Measurements from ENCODE around the gene SPRR1B. TPM values are rescaled to one million over a fixed set of nuclear protein-coding genes. Genes with fewer than 3 reads are reported as not detected.

The SPRR1B gene
- total RNA-seq, 1 experiment from 2014 or later = not detected

Other genes starting within 250 kb of the SPRR1B start
- gene LCE1E, start 244.9 kb upstream of the SPRR1B start, total RNA-seq (2021; ENCODE audit: unreplicated experiment) = not detected
- not detected for gene LCE1D, start 234.5 kb upstream of the SPRR1B start, total RNA-seq (2021; ENCODE audit: unreplicated experiment)
- not detected for gene LCE1C, start 224.6 kb upstream of the SPRR1B start, total RNA-seq (2021; ENCODE audit: unreplicated experiment)
- not detected for gene LCE1B, start 219.2 kb upstream of the SPRR1B start, total RNA-seq (2021; ENCODE audit: unreplicated experiment)
- gene LCE1A, start 203.7 kb upstream of the SPRR1B start, total RNA-seq (2021; ENCODE audit: unreplicated experiment) = not detected
- gene LCE6A, start 188.3 kb upstream of the SPRR1B start, total RNA-seq (2021; ENCODE audit: unreplicated experiment) = not detected
- gene LCE7A, start 171.2 kb upstream of the SPRR1B start, total RNA-seq (2021; ENCODE audit: unreplicated experiment) = not detected
- not detected for gene SMCP, start 152.9 kb upstream of the SPRR1B start, total RNA-seq (2021; ENCODE audit: unreplicated experiment)
- not detected for gene IVL, start 122.7 kb upstream of the SPRR1B start, total RNA-seq (2021; ENCODE audit: unreplicated experiment)
- not detected for gene SPRR5, start 84.0 kb upstream of the SPRR1B start, total RNA-seq (2021; ENCODE audit: unreplicated experiment)
- gene SPRR4, start 60.6 kb upstream of the SPRR1B start, total RNA-seq (2021; ENCODE audit: unreplicated experiment) = not detected
- not detected for gene SPRR1A, start 47.1 kb upstream of the SPRR1B start, total RNA-seq (2021; ENCODE audit: unreplicated experiment)
- gene SPRR3, start 29.5 kb upstream of the SPRR1B start, total RNA-seq (2021; ENCODE audit: unreplicated experiment) = not detected
- not detected for gene SPRR2D, start 9.9 kb downstream of the SPRR1B start, total RNA-seq (2021; ENCODE audit: unreplicated experiment)
- not detected for gene SPRR2A, start 26.3 kb downstream of the SPRR1B start, total RNA-seq (2021; ENCODE audit: unreplicated experiment)
- gene SPRR2B, start 40.4 kb downstream of the SPRR1B start, total RNA-seq (2021; ENCODE audit: unreplicated experiment) = not detected
- gene SPRR2E, start 63.3 kb downstream of the SPRR1B start, total RNA-seq (2021; ENCODE audit: unreplicated experiment) = not detected
- not detected for gene SPRR2F, start 82.3 kb downstream of the SPRR1B start, total RNA-seq (2021; ENCODE audit: unreplicated experiment)
- not detected for gene SPRR2G, start 119.7 kb downstream of the SPRR1B start, total RNA-seq (2021; ENCODE audit: unreplicated experiment)
- gene LELP1, start 172.2 kb downstream of the SPRR1B start, total RNA-seq (2021; ENCODE audit: unreplicated experiment) = not detected
- gene PRR9, start 186.4 kb downstream of the SPRR1B start, total RNA-seq (2021; ENCODE audit: unreplicated experiment) = not detected
- not detected for gene LORICRIN, start 228.5 kb downstream of the SPRR1B start, total RNA-seq (2021; ENCODE audit: unreplicated experiment)